ENCODE data around the gene AP1B1. TPM values are rescaled to one million over a fixed set of nuclear protein-coding genes. Genes with fewer than 3 reads are reported as not detected.
A peak's percentile ranks its signal among the peaks of the same experiment; 100 is the strongest.

Gene AP1B1
- total RNA-seq, 1 donor from 2014 or later: 60.9 TPM

DNA sequence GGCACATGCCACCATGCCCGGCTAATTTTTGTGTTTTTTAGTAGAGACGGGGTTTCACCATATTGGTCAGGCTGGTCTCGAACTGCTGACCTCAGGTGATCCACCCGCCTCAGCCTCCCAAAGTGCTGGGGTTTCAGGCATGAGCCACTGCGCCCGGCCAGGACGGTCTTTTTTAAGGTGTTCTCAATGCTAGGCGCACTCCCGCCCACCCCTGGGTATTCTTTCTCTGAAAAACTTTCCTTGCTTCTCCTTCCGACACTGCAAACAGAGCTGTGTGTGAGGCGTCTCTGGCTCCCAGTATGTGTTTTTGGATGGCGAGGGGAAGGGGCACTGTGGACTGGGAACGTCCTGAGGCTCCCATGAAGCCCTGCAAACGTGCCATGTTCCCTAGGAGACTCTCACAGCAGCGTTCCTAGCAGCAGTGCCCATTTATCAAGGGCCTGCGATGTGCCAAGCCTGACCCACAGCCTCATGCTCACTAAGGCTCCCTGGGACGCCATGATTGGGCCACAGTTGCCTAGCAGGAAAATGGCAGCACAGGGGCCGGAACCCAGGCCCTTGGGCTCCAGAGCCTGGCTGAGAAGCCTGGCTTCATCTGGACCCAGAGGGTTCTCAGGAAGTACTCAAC is 70.4 kb downstream of the AP1B1 start:
- TF ChIP-seq, protein P1, sequence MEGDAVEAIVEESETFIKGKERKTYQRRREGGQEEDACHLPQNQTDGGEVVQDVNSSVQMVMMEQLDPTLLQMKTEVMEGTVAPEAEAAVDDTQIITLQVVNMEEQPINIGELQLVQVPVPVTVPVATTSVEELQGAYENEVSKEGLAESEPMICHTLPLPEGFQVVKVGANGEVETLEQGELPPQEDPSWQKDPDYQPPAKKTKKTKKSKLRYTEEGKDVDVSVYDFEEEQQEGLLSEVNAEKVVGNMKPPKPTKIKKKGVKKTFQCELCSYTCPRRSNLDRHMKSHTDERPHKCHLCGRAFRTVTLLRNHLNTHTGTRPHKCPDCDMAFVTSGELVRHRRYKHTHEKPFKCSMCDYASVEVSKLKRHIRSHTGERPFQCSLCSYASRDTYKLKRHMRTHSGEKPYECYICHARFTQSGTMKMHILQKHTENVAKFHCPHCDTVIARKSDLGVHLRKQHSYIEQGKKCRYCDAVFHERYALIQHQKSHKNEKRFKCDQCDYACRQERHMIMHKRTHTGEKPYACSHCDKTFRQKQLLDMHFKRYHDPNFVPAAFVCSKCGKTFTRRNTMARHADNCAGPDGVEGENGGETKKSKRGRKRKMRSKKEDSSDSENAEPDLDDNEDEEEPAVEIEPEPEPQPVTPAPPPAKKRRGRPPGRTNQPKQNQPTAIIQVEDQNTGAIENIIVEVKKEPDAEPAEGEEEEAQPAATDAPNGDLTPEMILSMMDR (conservative IDR thresholded peaks at IDR 0.05): no peak
- DNase-seq (ENCODE audit: extremely low spot score, unreplicated experiment): no peak
- Mint-ChIP-seq H3K27ac (no peak overlapping the region), H3K4me3 (no peak overlapping the region), H3K27me3 (peaks cover 37% of the 10 kb centered on the region), H3K4me1 (ENCODE audit: unreplicated experiment) (peaks cover 12% of the 10 kb centered on the region), H3K9me3 (no peaks in the 10 kb centered on the region), H3K36me3 (no peaks in the 10 kb centered on the region)

DNA sequence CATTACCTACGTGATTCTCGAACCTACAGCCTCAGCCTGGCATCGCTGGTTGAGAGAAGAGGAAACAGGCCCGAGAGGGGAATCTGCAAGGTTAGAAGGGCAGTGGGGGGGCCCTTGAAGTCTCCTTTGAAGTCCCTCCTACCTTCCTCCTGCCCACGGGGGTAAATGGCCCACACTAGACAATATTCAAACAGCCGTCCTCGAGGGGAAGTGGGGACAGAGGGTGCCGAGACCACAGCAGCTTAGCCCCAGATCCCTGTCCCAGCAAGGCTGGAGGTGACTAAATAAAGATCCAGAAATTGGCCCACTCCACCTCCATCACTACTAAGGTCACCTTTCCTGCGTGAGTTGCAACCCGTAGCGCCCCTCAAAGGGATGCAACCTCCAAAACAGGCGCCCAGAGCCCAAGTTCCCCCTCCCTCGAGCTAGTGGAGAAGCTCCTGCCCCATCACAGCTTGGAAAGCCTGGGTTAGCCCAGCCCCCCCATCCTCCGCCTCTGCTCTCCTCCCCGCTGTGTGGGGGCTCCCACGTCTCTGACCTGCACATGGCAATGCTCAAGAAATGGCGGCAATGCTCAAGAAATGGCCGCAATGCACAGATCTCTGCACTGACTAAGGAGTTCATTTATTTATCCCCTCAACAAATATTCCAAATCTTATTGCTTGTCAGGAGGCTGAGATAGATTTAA is 72.1 kb downstream of the AP1B1 start:
- Mint-ChIP-seq H3K27ac (no peak overlapping the region), H3K9me3 (no peaks in the 10 kb centered on the region), H3K4me3 (peak overlapping the region; percentile 82), H3K36me3 (no peaks in the 10 kb centered on the region), H3K27me3 (peaks cover 45% of the 10 kb centered on the region), H3K4me1 (ENCODE audit: unreplicated experiment) (peaks cover 12% of the 10 kb centered on the region)
- TF ChIP-seq, protein P1 (conservative IDR thresholded peaks at IDR 0.05): no peak
- DNase-seq (ENCODE audit: extremely low spot score, unreplicated experiment): no peak

DNA sequence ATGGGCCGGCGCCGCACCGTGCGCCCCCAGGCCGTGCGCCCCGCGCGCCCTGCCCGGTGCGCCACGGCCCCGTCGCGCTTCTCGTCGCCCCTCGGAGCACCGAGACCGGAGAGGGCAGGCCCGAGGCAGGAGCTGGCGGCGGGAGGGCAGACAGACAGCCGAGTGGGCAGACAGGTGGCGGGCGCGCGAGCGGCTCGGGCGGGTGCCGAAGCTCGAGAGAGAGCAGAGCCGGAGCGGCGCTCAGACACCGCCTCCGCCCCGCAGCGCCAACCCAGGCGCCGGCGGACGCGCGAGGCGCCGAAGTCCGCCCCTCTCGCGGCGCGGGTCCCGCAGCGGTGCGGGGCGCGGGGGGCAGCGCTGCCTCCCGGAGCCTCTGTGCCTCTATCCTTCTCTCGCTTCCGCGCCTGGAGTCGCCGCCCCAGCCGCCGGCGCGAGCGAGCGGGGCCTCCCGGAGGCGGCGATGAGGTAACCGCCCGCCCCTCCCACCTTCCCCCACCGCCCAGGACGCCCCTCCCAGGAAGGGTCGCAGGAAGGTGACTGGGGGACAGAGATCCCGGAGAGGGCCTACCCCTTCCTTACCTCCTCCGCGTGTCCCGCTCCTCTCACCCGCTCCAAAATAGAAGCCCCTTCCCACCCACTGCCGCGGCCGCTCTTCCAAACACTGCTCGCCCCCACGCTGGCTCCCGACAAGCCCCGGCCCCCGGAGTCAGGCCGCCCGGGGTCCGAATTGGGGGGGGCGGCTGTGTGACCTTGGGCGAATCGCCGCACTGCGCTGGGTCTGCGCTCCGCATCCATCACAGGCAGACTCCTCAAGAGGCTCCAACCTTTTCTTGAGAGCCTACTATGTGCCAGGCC is 72.9 kb downstream of the AP1B1 start, which contains the start of gene RASL10A:
Gene RASL10A (minus strand): TSS at position 412 of the 855 bp plus-strand sequence. CDS start 451 bp downstream, outside the sequence.
- H3K9me3 Mint-ChIP-seq: no peaks in the 10 kb centered on the region
- H3K27me3 Mint-ChIP-seq: peaks cover 45% of the 10 kb centered on the region
- TF ChIP-seq, protein P1 (conservative IDR thresholded peaks at IDR 0.05): no peak
- H3K27ac Mint-ChIP-seq: no peak within 1 kb of the TSS
- DNase-seq (ENCODE audit: extremely low spot score, unreplicated experiment): no peak
- H3K4me1 Mint-ChIP-seq (ENCODE audit: unreplicated experiment): peaks cover 12% of the 10 kb centered on the region
- H3K4me3 Mint-ChIP-seq: peak within 1 kb of the TSS; percentile 82
- no peaks in the 10 kb centered on the region for H3K36me3 Mint-ChIP-seq

DNA sequence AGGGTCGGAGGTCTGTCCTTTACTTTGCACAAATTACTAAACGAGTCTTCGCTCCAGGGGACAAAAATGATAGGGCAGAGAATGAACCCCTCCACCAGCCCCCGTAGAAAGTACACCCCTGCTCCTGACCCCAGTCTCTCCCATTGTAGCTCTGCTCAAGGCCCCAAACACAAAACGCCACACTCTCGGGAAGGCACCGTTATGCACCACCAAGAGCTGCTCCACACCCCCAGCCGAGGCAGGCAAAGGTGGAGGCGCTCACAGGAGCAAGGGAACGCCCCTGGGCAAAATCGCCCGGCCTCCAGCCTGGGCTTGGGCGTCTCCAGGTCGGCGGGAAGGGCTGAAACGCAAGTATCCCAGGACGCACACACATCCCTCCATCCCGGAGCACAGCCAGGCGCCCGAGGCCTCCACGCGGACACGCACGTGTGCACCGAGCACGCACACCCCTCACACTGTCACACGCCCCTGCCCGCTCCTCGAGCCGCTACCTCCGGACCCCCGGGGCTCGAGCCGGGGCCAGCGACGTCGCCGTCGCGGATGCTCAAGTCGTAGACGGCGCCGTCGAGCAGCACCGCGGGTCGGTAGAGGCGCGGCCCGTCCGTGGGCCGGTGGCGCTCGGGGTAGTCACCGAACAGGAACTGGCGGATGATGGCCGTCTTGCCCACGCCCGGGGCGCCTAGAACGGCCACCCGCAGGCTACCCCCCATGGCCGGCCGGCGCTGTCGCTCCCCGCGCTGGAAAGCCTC is 73.7 kb downstream of the AP1B1 start:
- no peaks in the 10 kb centered on the region for H3K9me3 Mint-ChIP-seq
- DNase-seq (ENCODE audit: extremely low spot score, unreplicated experiment): no peak
- peak overlapping the region; percentile 77 for H3K27ac Mint-ChIP-seq
- peaks cover 45% of the 10 kb centered on the region for H3K27me3 Mint-ChIP-seq
- H3K36me3 Mint-ChIP-seq: no peaks in the 10 kb centered on the region
- TF ChIP-seq, protein P1 (conservative IDR thresholded peaks at IDR 0.05): no peak
- H3K4me3 Mint-ChIP-seq: peak overlapping the region; percentile 74
- peaks cover 12% of the 10 kb centered on the region for H3K4me1 Mint-ChIP-seq (ENCODE audit: unreplicated experiment)

Data from type B pancreatic cell (in vitro differentiated cells).